ENCODE measurements around the gene DLG2. TPM values are rescaled to one million over a fixed set of nuclear protein-coding genes. Genes with fewer than 3 reads are reported as not detected.

DLG2 gene
- total and polyA plus RNA-seq, 2 of the 4 experiments (the other 2 are of a cell fraction): 0.31 to 0.36 TPM

DNA sequence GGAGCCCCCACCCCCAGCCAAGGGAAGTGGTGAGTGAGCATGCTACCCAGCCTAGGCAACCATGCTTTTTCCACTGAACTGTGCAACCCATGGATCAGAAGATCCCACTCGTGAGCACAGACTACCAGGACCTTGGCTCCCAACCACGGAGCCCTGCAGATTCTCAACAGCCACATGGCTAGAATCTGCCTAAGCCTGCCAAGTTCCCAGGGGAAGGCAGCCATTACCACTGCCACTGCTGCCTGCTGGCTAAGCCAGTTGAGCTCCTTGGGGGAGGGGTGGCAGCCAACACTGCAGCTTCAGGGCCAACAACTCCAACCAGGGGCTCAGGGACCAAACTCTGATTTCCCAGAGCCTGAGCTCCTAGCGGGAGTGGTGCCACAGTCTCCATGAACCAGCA lies 195.8 kb downstream of the DLG2 start:
- H4K20me1 ChIP-seq (ENCODE audit: insufficient read depth, low read length): no peaks in the 10 kb centered on the region
- no peaks in the 10 kb centered on the region for H3K27me3 ChIP-seq (ENCODE audit: control insufficient read depth, insufficient read depth, low read length)
- H2AK5ac ChIP-seq (ENCODE audit: low read depth, low read length): no peak overlapping the region
- POLR2A ChIA-PET (ENCODE audit: unreplicated experiment): no interaction called here
- ATAC-seq (ENCODE audit: low read depth) (no peak), DNase-seq (no peak)
- no peak overlapping the region for H2BK5ac ChIP-seq (ENCODE audit: low read depth, low read length, poor library complexity, severe bottlenecking)
- H2BK20ac ChIP-seq (ENCODE audit: low read depth, low read length): no peak overlapping the region
- no peak overlapping the region for H4K5ac ChIP-seq (ENCODE audit: low read depth, low read length)
- H3K4me1 ChIP-seq (ENCODE audit: control insufficient read depth, insufficient read depth, low read length): no peaks in the 10 kb centered on the region
- no peak overlapping the region for H3K4ac ChIP-seq (ENCODE audit: low read depth, low read length)
- no peak overlapping the region for H2AFZ ChIP-seq (replicated peaks; ENCODE audit: low read length, poor library complexity)
- no peak overlapping the region for H3K4me3 ChIP-seq (ENCODE audit: insufficient read depth, low read depth, low read length)
- no peak for TF ChIP-seq MXI1 (IDR thresholded peaks at IDR 0.05; ENCODE audit: borderline replicate concordance, low read depth, low read length)
- TF ChIP-seq, protein P1, sequence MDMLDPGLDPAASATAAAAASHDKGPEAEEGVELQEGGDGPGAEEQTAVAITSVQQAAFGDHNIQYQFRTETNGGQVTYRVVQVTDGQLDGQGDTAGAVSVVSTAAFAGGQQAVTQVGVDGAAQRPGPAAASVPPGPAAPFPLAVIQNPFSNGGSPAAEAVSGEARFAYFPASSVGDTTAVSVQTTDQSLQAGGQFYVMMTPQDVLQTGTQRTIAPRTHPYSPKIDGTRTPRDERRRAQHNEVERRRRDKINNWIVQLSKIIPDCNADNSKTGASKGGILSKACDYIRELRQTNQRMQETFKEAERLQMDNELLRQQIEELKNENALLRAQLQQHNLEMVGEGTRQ (IDR thresholded peaks at IDR 0.05; ENCODE audit: low read depth, low read length): no peak
- no peak for TF ChIP-seq FOS (IDR thresholded peaks at IDR 0.05; ENCODE audit: low read depth, low read length)
- TF ChIP-seq, protein P2, sequence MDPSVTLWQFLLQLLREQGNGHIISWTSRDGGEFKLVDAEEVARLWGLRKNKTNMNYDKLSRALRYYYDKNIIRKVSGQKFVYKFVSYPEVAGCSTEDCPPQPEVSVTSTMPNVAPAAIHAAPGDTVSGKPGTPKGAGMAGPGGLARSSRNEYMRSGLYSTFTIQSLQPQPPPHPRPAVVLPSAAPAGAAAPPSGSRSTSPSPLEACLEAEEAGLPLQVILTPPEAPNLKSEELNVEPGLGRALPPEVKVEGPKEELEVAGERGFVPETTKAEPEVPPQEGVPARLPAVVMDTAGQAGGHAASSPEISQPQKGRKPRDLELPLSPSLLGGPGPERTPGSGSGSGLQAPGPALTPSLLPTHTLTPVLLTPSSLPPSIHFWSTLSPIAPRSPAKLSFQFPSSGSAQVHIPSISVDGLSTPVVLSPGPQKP (IDR thresholded peaks at IDR 0.05; ENCODE audit: borderline replicate concordance, low read depth, low read length): no peak
- TF ChIP-seq RAD21 (IDR thresholded peaks at IDR 0.05; ENCODE audit: low read length): no peak
- TF ChIP-seq, protein P3, sequence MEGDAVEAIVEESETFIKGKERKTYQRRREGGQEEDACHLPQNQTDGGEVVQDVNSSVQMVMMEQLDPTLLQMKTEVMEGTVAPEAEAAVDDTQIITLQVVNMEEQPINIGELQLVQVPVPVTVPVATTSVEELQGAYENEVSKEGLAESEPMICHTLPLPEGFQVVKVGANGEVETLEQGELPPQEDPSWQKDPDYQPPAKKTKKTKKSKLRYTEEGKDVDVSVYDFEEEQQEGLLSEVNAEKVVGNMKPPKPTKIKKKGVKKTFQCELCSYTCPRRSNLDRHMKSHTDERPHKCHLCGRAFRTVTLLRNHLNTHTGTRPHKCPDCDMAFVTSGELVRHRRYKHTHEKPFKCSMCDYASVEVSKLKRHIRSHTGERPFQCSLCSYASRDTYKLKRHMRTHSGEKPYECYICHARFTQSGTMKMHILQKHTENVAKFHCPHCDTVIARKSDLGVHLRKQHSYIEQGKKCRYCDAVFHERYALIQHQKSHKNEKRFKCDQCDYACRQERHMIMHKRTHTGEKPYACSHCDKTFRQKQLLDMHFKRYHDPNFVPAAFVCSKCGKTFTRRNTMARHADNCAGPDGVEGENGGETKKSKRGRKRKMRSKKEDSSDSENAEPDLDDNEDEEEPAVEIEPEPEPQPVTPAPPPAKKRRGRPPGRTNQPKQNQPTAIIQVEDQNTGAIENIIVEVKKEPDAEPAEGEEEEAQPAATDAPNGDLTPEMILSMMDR (conservative IDR thresholded peaks at IDR 0.05; ENCODE audit: low read depth, low read length): no peak
- TF ChIP-seq RCOR1 (IDR thresholded peaks at IDR 0.05; ENCODE audit: insufficient replicate concordance, low read length): no peak
- TF ChIP-seq MAZ (IDR thresholded peaks at IDR 0.05; ENCODE audit: borderline replicate concordance, low read depth, low read length): no peak
- no peak for TF ChIP-seq RFX5 (IDR thresholded peaks at IDR 0.05; ENCODE audit: low read depth, low read length)
- TF ChIP-seq POLR2A (IDR thresholded peaks at IDR 0.05; ENCODE audit: low read depth, low read length): no peak
- TF ChIP-seq MAFK (IDR thresholded peaks at IDR 0.05; ENCODE audit: low read depth, low read length): no peak
- no peak for TF ChIP-seq CHD1 (IDR thresholded peaks at IDR 0.05; ENCODE audit: low read depth, low read length)
- no peak for TF ChIP-seq NFE2L2 (IDR thresholded peaks at IDR 0.05; ENCODE audit: low read depth, low read length)
- TF ChIP-seq CEBPB (IDR thresholded peaks at IDR 0.05; ENCODE audit: low read depth, low read length): no peak
- TF ChIP-seq BHLHE40 (IDR thresholded peaks at IDR 0.05; ENCODE audit: low read depth, low read length): no peak
- H3K18ac ChIP-seq (ENCODE audit: low read depth, low read length): no peak overlapping the region
- no peak overlapping the region for H3K9ac ChIP-seq (ENCODE audit: low read depth, low read length)
- H2BK120ac ChIP-seq (ENCODE audit: low read depth, low read length): no peak overlapping the region
- H3K56ac ChIP-seq (ENCODE audit: extremely low read depth, insufficient read depth, low read length): no peak overlapping the region
- no CpG with 5 or more reads among the region's 3 CpGs for WGBS, 2 experiments (ENCODE audit: extremely low coverage in 2 of 2, insufficient read length in 1 of 2)
- dilution Hi-C loops (cut with HindIII; ENCODE audit: low sequenced_read_pairs, unreplicated experiment): no loop called here
- in situ Hi-C loops (cut with MboI; ENCODE audit: low sequenced_read_pairs): no loop called here
- BruUV-seq (replicated peaks): no TSS peak
- peaks cover 8% of the 10 kb centered on the region; the same call in 1 of the 2 replicates for H3K9me3 ChIP-seq (ENCODE audit: control insufficient read depth, insufficient read depth, low read length)
- H4K8ac ChIP-seq (ENCODE audit: low read depth in 2 of 2, low read length in 2 of 2): no peak overlapping the region
- intact Hi-C loops (cut with micrococcal nuclease): no loop called here
- H3K4me2 ChIP-seq (ENCODE audit: low read depth, low read length): no peak overlapping the region
- no peak overlapping the region for H2AK9ac ChIP-seq (replicated peaks; ENCODE audit: low read depth, low read length, poor library complexity)
- no peaks in the 10 kb centered on the region for H3K9me1 ChIP-seq (ENCODE audit: insufficient read depth, low read length)
- H3K79me1 ChIP-seq (ENCODE audit: low read depth in 1 of 2, low read length in 2 of 2): no peaks in the 10 kb centered on the region
- H3K27ac ChIP-seq (ENCODE audit: insufficient read depth, low read length): no peak overlapping the region
- no peak overlapping the region for H3K23ac ChIP-seq (ENCODE audit: low read depth, low read length)
- CTCF ChIA-PET: interaction anchor here (0.6 kb wide), 1 partner anchor 670 kb away, joined by 3 read pairs; no protein-coding TSS in a partner anchor
- H3K36me3 ChIP-seq (ENCODE audit: control insufficient read depth, insufficient read depth, low read length): no peaks in the 10 kb centered on the region
- H3K14ac ChIP-seq (replicated peaks; ENCODE audit: low read depth, low read length): no peak overlapping the region
- H2BK15ac ChIP-seq (ENCODE audit: low read depth, low read length): no peak overlapping the region
- no peak overlapping the region for H4K91ac ChIP-seq (ENCODE audit: insufficient read depth, low read depth, low read length)

Data from IMR-90 (cell line).